HTERT RPE-1 (cell line): ENCODE data around the gene OTOGL.
"Not testable (repeated sequence)": the region's sequence is repeated elsewhere in the genome, so short reads cannot be mapped to it uniquely, and the experiment has no call there.

Experiments used
- in situ Hi-C: fragments of 300-500 bp; cut with MboI; formaldehyde crosslinking; loops from 4 replicates; pipeline ENCODE4 v1.14.3; 2020; ENCODE audit warnings: low sequenced_read_pairs

OTOGL gene

GRCh38 chr12:80268924-80269749, 169.8 kb downstream of the OTOGL start:
- in situ Hi-C loops: no loop called here

GRCh38 chr12:80269803-80270552, 170.6 kb downstream of the OTOGL start:
- in situ Hi-C loops: no loop called here

DNA sequence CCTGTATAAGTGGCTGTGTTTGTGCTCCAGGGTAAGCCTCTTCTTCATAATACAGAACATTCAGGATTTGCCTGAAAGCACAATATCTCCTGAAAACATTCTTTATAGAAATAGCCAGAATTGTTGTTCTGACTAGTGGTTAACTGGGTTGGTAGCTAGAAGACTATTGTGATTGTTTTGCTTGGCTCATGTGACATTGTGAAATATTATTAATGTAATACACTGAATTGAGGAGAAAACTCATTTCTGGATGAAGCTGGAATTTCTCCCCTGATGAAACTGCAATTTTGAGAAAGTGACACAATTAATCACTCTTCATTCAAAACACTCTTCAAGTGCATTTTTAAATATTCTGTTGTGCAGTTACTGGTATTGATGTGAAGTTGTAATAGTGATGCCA, 172.4 kb downstream of the OTOGL start:
- in situ Hi-C loops: no loop called here

GRCh38 chr12:80272387-80272915, 173.1 kb downstream of the OTOGL start:
- in situ Hi-C loops: no loop called here

DNA sequence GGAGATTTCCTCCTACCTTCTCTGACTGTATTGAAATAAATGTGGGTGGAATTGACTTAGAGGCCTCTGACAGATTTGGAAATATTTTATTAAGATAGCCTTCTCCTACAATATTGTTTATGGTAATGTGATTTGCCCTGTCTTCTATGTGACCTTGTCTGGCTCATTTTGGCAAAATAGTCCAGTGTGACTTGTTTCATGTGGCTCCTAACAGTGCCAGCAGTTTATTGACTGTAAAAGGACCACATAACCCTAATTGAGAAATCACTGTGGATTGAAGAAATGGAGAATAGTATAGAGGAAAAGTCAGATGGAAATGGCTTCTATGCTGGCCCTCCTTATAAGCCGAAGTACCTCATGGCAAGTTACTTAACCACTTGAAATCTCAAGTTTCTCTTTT, 173.8 kb downstream of the OTOGL start:
- in situ Hi-C loops: no loop called here

GRCh38 chr12:80277732-80278131, 178.4 kb downstream of the OTOGL start:
- in situ Hi-C loops: no loop called here

DNA sequence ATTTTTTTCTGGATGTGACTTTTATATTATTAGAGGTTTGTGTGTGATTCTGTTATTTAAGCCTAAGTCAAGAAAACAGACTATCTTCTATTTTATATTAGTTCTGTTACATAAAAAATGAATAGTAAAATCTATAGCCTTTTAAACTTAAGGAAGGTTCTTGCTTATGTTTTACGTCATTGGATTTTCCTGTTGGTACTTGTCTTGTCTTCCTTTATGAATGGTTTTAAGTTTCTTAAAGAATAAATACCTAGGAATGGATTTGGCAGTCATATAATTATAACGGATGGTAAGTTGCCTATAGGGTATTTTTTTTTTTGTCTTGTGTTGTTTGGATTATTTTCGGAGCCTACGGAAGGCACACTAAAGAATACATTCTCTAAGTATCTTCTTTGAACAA, 182.9 kb downstream of the OTOGL start:
- in situ Hi-C loops: no loop called here

DNA sequence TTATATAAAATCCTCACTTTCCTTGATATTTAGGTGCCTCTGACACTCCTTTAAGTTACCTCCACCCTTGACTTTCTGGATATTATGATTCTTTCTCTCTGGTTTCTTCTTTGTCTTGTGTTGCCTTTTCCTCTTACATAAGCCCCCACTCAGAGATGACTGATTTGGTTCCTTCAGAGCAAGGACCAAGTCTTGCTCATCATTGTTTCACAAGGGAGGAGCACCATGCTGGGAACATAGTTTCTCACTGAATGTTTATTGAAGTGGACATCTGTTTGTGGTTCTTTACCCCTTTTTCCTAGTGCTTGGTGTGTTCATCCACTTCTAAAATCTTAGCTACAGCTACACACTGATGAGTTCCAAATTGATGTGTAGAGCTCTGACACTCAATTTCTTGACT, 183.4 kb downstream of the OTOGL start:
- in situ Hi-C loops: no loop called here

GRCh38 chr12:80291108-80291754, 191.9 kb downstream of the OTOGL start:
- in situ Hi-C loops: no loop called here

DNA sequence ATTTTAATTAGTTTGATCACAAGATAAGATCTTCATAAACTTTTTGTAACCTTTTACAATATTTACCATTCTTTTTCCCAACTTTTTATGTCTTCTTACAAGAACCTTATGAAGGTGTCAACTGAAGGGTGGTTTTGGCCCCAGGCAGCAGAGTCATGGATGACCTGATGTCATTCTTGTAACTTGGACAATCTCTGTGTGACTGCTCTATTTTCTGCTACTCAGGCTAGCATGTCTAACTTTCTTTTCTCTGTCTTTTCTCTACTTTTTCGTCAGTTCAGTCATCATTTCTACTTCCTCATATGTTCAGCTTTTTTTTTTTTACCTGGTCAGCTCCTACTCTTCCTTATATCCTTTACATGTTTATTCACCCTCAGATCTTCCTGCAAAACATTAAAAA, 194.0 kb downstream of the OTOGL start:
- in situ Hi-C loops: no loop called here

DNA sequence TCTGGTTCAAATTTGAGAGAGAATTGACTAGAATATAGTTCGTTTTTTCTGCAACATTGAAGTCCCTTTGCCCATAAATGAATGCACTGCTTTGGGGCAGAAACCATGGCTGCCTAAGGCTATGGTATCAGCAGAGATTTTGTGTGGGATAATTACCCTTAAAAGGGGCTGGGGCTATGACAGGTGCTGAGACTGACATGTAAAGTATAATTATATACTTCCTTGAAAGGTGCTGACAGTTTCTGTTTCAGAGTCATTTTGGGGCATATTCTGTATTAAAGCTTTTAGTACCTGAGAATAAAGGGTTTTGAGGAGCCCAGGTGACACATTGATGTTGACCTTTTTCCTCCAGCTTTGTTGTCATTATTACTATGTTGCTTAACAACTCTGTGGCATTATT, 194.4 kb downstream of the OTOGL start:
- in situ Hi-C loops: no loop called here

GRCh38 chr12:80299219-80299618, 199.9 kb downstream of the OTOGL start:
- in situ Hi-C loops: no loop called here

DNA sequence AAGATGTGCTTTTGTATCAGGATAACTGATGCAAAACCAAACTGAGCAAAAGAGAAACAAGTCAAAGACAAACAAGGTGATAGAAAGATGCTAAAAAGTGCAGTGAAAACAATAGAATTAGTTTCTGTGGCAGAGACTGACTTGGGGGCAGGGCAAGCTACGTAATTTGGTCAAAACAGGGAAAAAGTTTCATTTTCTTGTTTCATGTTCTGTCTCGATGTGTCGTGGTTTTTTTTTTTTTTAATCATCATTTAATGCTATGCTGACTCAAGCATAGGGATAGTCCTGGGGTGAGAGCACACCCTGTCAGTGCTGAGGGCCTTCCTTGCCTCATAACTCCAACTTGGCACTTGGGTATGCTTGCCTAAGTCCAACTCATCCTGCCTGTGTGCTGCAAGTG, 200.6 kb downstream of the OTOGL start:
- in situ Hi-C loops: no loop called here

DNA sequence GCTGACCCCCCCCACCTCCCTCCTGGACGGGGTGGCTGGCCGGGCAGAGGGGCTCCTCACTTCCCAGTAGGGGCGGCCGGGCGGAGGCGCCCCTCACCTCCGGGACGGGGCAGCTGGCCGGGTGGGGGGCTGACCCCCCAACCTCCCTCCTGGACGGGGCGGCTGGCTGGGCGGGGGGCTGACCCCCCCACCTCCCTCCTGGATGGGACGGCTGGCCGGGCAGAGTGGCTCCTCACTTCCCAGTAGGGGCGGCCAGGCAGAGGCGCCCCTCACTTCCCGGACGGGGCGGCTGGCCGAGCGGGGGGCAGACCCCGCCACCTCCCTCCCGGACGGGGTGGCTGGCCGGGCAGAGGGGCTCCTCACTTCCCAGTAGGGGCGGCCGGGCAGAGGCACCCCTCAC, 208.1 kb downstream of the OTOGL start:
- in situ Hi-C loops: not testable (repeated sequence)

DNA sequence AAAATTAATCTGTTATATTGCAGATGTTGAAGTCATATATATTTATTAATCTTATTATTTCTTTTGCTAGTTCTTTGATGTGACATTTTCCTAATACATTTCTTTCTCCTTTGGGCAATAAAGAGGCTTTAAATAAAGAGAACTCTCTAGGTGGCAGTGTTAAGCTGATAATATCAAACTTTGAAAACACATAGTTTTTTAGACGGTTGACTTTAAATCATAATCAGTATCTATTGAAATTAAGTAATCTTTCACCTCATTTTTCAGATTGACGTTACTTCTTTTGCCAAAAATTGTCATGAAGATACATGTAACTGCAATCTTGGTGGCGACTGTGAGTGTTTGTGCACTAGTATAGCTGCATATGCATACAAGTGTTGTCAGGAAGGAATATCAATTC, 213.9 kb downstream of the OTOGL start:
- in situ Hi-C loops: no loop called here

GRCh38 chr12:80314741-80315140, 215.4 kb downstream of the OTOGL start:
- in situ Hi-C loops: no loop called here

DNA sequence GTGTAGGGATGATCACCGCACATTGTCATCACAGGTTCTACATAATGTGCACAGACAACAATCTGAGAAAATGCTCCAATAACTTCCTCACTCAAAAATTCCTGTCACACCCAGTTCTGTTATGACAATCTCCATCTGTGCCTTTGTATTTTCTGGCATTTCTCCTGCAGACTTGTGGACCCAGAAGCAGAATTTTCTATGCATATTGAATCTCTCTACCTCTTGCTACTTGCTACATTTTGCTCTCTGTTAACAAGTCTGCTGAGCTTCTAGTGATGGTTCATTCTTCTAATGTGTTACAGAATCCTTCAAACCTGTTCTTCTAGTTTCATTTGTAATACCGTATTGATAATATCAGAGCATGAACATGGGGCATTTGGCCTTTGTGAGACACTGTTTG, 216.9 kb downstream of the OTOGL start:
- in situ Hi-C loops: no loop called here

- in situ Hi-C loops: no loop called here
Measured at GRCh38 chr12:80317307-80317706, 218.0 kb downstream of the OTOGL start.

DNA sequence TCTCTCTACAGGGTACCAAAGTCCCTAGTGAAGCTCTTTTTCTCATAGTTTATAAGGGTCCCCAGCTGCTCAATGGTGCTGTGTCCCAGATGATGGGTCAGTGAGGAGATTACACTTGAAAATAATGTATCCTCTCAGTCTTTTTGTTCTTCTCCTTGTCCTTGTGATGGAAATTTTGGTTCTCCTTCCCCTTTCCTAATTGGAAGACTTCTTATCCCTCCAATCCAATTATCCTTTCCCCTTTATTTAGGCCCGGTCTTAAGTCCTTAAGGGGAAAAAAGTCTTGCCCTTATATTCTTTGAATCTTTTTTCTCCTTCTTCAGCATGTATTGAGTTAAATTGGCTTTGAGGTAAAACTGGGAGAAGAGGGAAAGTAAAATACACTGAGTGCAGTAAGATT, 218.6 kb downstream of the OTOGL start:
- in situ Hi-C loops: no loop called here

DNA sequence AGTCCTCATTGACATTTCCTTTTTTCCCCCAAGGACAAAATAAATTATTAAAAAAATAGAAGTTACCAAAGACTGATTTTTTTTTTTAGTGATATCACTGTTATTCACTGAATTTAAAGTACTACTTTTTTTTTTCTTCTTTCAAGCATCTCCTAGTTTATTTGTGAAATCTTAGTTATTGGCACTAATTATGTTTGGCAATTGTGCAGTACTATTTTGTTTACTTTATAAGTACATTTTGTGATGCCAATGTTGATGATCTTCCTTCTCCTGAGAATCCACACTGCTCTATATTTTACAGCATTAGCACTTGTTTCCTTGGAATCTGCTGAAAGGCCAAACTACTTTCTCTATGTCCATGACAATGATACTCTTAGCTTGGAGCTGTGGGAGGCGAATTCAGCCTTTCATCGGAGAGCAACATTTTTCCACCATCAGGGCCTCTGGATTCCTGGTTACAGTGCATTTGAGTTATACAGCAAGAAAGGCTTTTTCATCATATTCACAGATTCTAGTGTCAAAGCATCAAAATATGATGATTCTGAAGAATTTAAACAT, 220.9 kb downstream of the OTOGL start:
- in situ Hi-C loops: no loop called here

DNA sequence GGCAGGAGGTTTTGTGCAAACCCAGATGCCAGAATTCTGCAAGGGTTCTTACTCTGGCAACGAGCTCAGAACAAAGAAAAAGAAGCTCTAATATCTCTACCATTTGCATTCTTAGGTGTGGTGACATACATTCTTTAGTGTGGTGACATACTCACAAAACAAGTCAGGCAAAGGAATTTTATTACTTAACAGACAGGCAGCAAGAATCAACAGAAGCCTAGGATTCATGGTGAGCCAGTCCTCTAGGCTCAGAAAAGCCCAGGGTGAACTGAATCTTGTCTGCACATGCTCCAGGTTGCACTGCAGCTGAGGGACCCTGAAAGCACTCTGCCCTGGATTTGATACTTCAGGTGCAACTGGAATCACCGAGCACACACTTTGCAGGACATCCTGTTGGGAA, 222.3 kb downstream of the OTOGL start:
- in situ Hi-C loops: no loop called here
